Measurements from ENCODE around the gene GARRE1.
"Not testable (repeated sequence)": the region's sequence is repeated elsewhere in the genome, so short reads cannot be mapped to it uniquely, and the experiment has no call there.

GARRE1 gene

GRCh38 chr19:34236035-34236987 is 18.0 kb upstream of the GARRE1 start:
- peaks cover 5% of the 10 kb centered on the region for H3K4me1 Mint-ChIP-seq
- TF ChIP-seq CTCF (IDR thresholded peaks at IDR 0.05; ENCODE audit: unreplicated experiment in 3 of 3), result no peak
- no peak overlapping the region for H3K4me3 Mint-ChIP-seq
- H3K27me3 Mint-ChIP-seq (ENCODE audit: low read depth), result no peaks in the 10 kb centered on the region
- H3K27ac Mint-ChIP-seq, result no peak overlapping the region
- no peaks in the 10 kb centered on the region for H3K9me3 Mint-ChIP-seq
- H3K36me3 Mint-ChIP-seq (ENCODE audit: low read depth), result peaks cover 42% of the 10 kb centered on the region

GRCh38 chr19:34237283-34237682 is 17.1 kb upstream of the GARRE1 start:
- Mint-ChIP-seq H3K4me3 (no peak overlapping the region), H3K9me3 (no peaks in the 10 kb centered on the region), H3K27me3 (ENCODE audit: low read depth) (no peaks in the 10 kb centered on the region), H3K36me3 (ENCODE audit: low read depth) (peaks cover 43% of the 10 kb centered on the region), H3K27ac (no peak overlapping the region), H3K4me1 (peaks cover 5% of the 10 kb centered on the region)
- no peak for TF ChIP-seq CTCF (IDR thresholded peaks at IDR 0.05; ENCODE audit: unreplicated experiment in 3 of 3)

GRCh38 chr19:34237939-34238338 is 16.4 kb upstream of the GARRE1 start:
- Mint-ChIP-seq H3K36me3 (ENCODE audit: low read depth) (peaks cover 40% of the 10 kb centered on the region), H3K27me3 (ENCODE audit: low read depth) (no peaks in the 10 kb centered on the region), H3K4me1 (peaks cover 5% of the 10 kb centered on the region), H3K27ac (no peak overlapping the region), H3K4me3 (no peak overlapping the region), H3K9me3 (no peaks in the 10 kb centered on the region)
- no peak for TF ChIP-seq CTCF (IDR thresholded peaks at IDR 0.05; ENCODE audit: unreplicated experiment in 3 of 3)

- TF ChIP-seq CTCF (IDR thresholded peaks at IDR 0.05; ENCODE audit: unreplicated experiment in 3 of 3), result peak; percentile 23 to 39 (median 29)
- Mint-ChIP-seq H3K9me3 (no peaks in the 10 kb centered on the region), H3K27me3 (ENCODE audit: low read depth) (no peaks in the 10 kb centered on the region), H3K27ac (peak overlapping the region in 2 of 3 experiments; percentile 19 to 75), H3K4me3 (no peak overlapping the region), H3K36me3 (ENCODE audit: low read depth) (peaks cover 26% of the 10 kb centered on the region), H3K4me1 (peaks cover 5% of the 10 kb centered on the region)
Measured at GRCh38 chr19:34241513-34242337, 12.6 kb upstream of the GARRE1 start.

- H3K4me3 Mint-ChIP-seq; H3K9me3 Mint-ChIP-seq; H3K4me1 Mint-ChIP-seq; H3K27me3 Mint-ChIP-seq (ENCODE audit: low read depth); H3K27ac Mint-ChIP-seq: not testable (repeated sequence)
- H3K36me3 Mint-ChIP-seq (ENCODE audit: low read depth), result peaks cover 18% of the 10 kb centered on the region
Measured at GRCh38 chr19:34243138-34243875, 11.0 kb upstream of the GARRE1 start.
